ENCODE measurements around the gene SYCP2L. TPM values are rescaled to one million over a fixed set of nuclear protein-coding genes. Genes with fewer than 3 reads are reported as not detected.

Gene SYCP2L
- polyA plus RNA-seq, 1 donor (not counting 4 experiments of a cell fraction or from before 2014, with no cell fraction given): 1.3 TPM

DNA sequence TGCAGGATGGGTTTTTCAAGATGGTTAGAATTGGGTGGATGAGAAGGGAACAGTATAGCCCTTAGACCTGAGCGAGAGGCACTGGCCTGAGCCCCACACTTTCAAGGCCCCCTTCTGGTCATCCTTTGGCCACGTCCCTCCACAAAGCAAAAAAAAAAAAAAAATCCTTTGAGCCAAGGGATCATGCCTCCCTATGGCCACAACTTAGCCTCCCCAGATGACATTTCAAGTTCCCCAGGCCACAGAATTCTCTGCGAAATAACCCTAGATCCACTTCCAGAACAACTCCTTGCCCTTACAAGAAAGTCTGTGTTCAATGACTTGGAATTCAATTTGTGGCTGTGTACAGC lies 126.8 kb downstream of the SYCP2L start:
- Histone ChIP-seq H3K27me3 (ENCODE audit: control insufficient read depth, extremely low read depth, insufficient read depth, low read length) (no peaks in the 10 kb centered on the region), H3K4me1 (ENCODE audit: control insufficient read depth, extremely low read depth, insufficient read depth, low read length) (peaks cover 22% of the 10 kb centered on the region), H3K4me2 (ENCODE audit: control insufficient read depth, extremely low read depth, insufficient read depth, low read depth, low read length) (no peak overlapping the region), H3K9me1 (ENCODE audit: control insufficient read depth, extremely low read depth, insufficient read depth, low read length) (no peaks in the 10 kb centered on the region), H2AFZ (ENCODE audit: control insufficient read depth, low read length) (no peak overlapping the region), H4K20me1 (ENCODE audit: control insufficient read depth, extremely low read depth, insufficient read depth, low read length) (no peaks in the 10 kb centered on the region), H3K9ac (ENCODE audit: control insufficient read depth, extremely low read depth, insufficient read depth, low read length) (no peak overlapping the region), H3K79me2 (ENCODE audit: control insufficient read depth, insufficient read depth, low read length) (no peaks in the 10 kb centered on the region), H3K9me3 (ENCODE audit: control insufficient read depth, low read depth, low read length) (no peaks in the 10 kb centered on the region), H3K4me3 (ENCODE audit: control insufficient read depth in 2 of 3, extremely low read depth in 1 of 3, insufficient read depth in 2 of 3, low read depth in 1 of 3, low read length in 3 of 3) (no peak overlapping the region), H3K27ac (ENCODE audit: control insufficient read depth, insufficient read depth, low read length) (no peak overlapping the region), H3K36me3 (ENCODE audit: control insufficient read depth in 2 of 2, extremely low read depth in 1 of 2, insufficient read depth in 2 of 2, low read length in 2 of 2) (no peaks in the 10 kb centered on the region)
- FAIRE-seq (no peak), DNase-seq (ENCODE audit: low read depth, low spot score) (no peak)
- dilution Hi-C loops (cut with MboI; ENCODE audit: extremely low pct_ligation_motif_present, low sequenced_read_pairs): no loop called here
- no peak for TF ChIP-seq EZH2 (IDR thresholded peaks at IDR 0.05; ENCODE audit: low read length)
- TF ChIP-seq, protein P1, sequence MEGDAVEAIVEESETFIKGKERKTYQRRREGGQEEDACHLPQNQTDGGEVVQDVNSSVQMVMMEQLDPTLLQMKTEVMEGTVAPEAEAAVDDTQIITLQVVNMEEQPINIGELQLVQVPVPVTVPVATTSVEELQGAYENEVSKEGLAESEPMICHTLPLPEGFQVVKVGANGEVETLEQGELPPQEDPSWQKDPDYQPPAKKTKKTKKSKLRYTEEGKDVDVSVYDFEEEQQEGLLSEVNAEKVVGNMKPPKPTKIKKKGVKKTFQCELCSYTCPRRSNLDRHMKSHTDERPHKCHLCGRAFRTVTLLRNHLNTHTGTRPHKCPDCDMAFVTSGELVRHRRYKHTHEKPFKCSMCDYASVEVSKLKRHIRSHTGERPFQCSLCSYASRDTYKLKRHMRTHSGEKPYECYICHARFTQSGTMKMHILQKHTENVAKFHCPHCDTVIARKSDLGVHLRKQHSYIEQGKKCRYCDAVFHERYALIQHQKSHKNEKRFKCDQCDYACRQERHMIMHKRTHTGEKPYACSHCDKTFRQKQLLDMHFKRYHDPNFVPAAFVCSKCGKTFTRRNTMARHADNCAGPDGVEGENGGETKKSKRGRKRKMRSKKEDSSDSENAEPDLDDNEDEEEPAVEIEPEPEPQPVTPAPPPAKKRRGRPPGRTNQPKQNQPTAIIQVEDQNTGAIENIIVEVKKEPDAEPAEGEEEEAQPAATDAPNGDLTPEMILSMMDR (optimal IDR thresholded peaks at IDR 0.05 in 1 of 3, IDR thresholded peaks at IDR 0.05 in 1 of 3, conservative IDR thresholded peaks at IDR 0.05 in 1 of 3; ENCODE audit: extremely low read depth in 1 of 3, insufficient read depth in 2 of 3, low read length in 3 of 3): no peak

DNA sequence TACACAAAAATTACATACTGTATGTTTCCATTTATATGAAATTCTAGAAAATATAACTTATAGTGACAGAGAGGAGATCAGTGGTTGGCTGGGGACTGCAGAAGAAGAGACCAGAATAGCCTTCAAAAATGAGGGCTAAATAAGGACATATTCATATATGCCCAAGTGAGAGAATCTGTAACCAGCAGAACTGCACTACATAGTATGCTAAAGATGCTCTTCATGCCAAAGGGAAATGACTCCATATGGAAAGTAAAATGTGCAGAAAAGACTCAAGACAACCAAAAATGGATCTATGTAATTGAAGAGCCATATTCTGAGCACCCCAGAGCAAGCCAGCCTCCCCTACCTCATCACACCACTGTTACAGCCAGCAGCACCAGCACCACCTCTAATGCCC lies 128.2 kb downstream of the SYCP2L start:
- no peaks in the 10 kb centered on the region for H4K20me1 ChIP-seq (ENCODE audit: control insufficient read depth, extremely low read depth, insufficient read depth, low read length)
- FAIRE-seq (no peak), DNase-seq (ENCODE audit: low read depth, low spot score) (no peak)
- no peaks in the 10 kb centered on the region for H3K36me3 ChIP-seq (ENCODE audit: control insufficient read depth in 2 of 2, extremely low read depth in 1 of 2, insufficient read depth in 2 of 2, low read length in 2 of 2)
- no peak overlapping the region for H2AFZ ChIP-seq (ENCODE audit: control insufficient read depth, low read length)
- no peak for TF ChIP-seq EZH2 (IDR thresholded peaks at IDR 0.05; ENCODE audit: low read length)
- TF ChIP-seq, protein P1 (optimal IDR thresholded peaks at IDR 0.05 in 1 of 3, IDR thresholded peaks at IDR 0.05 in 1 of 3, conservative IDR thresholded peaks at IDR 0.05 in 1 of 3; ENCODE audit: extremely low read depth in 1 of 3, insufficient read depth in 2 of 3, low read length in 3 of 3): no peak
- peaks cover 11% of the 10 kb centered on the region for H3K4me1 ChIP-seq (ENCODE audit: control insufficient read depth, extremely low read depth, insufficient read depth, low read length)
- H3K9me3 ChIP-seq (ENCODE audit: control insufficient read depth, low read depth, low read length): no peaks in the 10 kb centered on the region
- no peak overlapping the region for H3K27ac ChIP-seq (ENCODE audit: control insufficient read depth, insufficient read depth, low read length)
- H3K4me2 ChIP-seq (ENCODE audit: control insufficient read depth, extremely low read depth, insufficient read depth, low read depth, low read length): no peak overlapping the region
- dilution Hi-C loops (cut with MboI; ENCODE audit: extremely low pct_ligation_motif_present, low sequenced_read_pairs): no loop called here
- H3K9me1 ChIP-seq (ENCODE audit: control insufficient read depth, extremely low read depth, insufficient read depth, low read length): no peaks in the 10 kb centered on the region
- no peak overlapping the region for H3K4me3 ChIP-seq (ENCODE audit: control insufficient read depth in 2 of 3, extremely low read depth in 1 of 3, insufficient read depth in 2 of 3, low read depth in 1 of 3, low read length in 3 of 3)
- H3K79me2 ChIP-seq (ENCODE audit: control insufficient read depth, insufficient read depth, low read length): no peaks in the 10 kb centered on the region
- H3K27me3 ChIP-seq (ENCODE audit: control insufficient read depth, extremely low read depth, insufficient read depth, low read length): no peaks in the 10 kb centered on the region
- no peak overlapping the region for H3K9ac ChIP-seq (ENCODE audit: control insufficient read depth, extremely low read depth, insufficient read depth, low read length)

All from keratinocyte (primary cell).